Natural killer cell (primary cell): ENCODE measurements around the gene SP110. TPM values are rescaled to one million over a fixed set of nuclear protein-coding genes. Genes with fewer than 3 reads are reported as not detected.

Experiments used
- ATAC-seq, 3 donors: fragments of 150-1000 bp in 2 of 3; fragments of 200-7000 bp in 1 of 3; cut with Tn5 transposase; 1 replicate in 1 of 3; 2 replicates in 2 of 3; pipeline ENCODE4 v1.10.0; 2021; ENCODE audit warnings: mild to moderate bottlenecking in 2 of 3, moderate library complexity in 2 of 3
- DNase-seq, 2 donors: peaks; one replicate each; pipeline versions ENCODE4 v3.0.0 to v3.0.0-alpha.2; 2013 to 2021; ENCODE audit warnings: mixed read lengths in 1 of 2
- H3K27ac ChIP-seq: one replicate; pipeline ENCODE4 v1.5.1; 2013; ENCODE audit warnings: mild to moderate bottlenecking, low read length
- H3K27me3 ChIP-seq: one replicate; pipeline ENCODE4 v1.6.1; 2013; ENCODE audit warnings: low read length; ENCODE audit not compliant: control insufficient read depth, insufficient read depth
- H3K36me3 ChIP-seq: one replicate; pipeline ENCODE4 v1.6.1; 2013; ENCODE audit warnings: low read length; ENCODE audit not compliant: control insufficient read depth, insufficient read depth
- H3K4me1 ChIP-seq: one replicate; pipeline ENCODE4 v1.6.1; 2013; ENCODE audit warnings: low read length; ENCODE audit not compliant: control insufficient read depth, insufficient read depth
- H3K4me3 ChIP-seq: one replicate; pipeline ENCODE4 v1.5.1; 2013; ENCODE audit warnings: low read length
- H3K9me3 ChIP-seq: one replicate; pipeline ENCODE4 v1.6.1; 2013; ENCODE audit warnings: low read length; ENCODE audit not compliant: control insufficient read depth, insufficient read depth
- H3K27ac Mint-ChIP-seq, 2 donors: one replicate each; pipeline ENCODE4 v1.8.0; 2022; ENCODE audit warnings: mild to moderate bottlenecking in 2 of 2, mixed read lengths in 2 of 2, moderate library complexity in 1 of 2
- H3K27me3 Mint-ChIP-seq, 2 donors: one replicate each; pipeline ENCODE4 v1.8.0; 2022; ENCODE audit warnings: low read depth in 2 of 2, mixed read lengths in 2 of 2
- H3K36me3 Mint-ChIP-seq: one replicate; pipeline ENCODE4 v1.8.0; 2022; ENCODE audit warnings: mixed read lengths
- H3K4me1 Mint-ChIP-seq, 2 donors: one replicate each; pipeline ENCODE4 v1.8.0; 2022; ENCODE audit warnings: mixed read lengths in 2 of 2
- H3K4me3 Mint-ChIP-seq: one replicate; pipeline ENCODE4 v1.8.0; 2022; ENCODE audit warnings: mild to moderate bottlenecking, moderate library complexity, mixed read lengths
- H3K9me3 Mint-ChIP-seq, 2 donors: one replicate each; pipeline ENCODE4 v1.8.0; 2022; ENCODE audit warnings: mixed read lengths in 2 of 2
- WGBS: methylation state at CpG from one replicate; pipeline ENCODE4 v1.1.7; 2013; ENCODE audit warnings: missing lambda C conversion rate; ENCODE audit not compliant: insufficient coverage; 5-methylcytosine and 5-hydroxymethylcytosine counted together
- intact Hi-C: fragments of 100-400 bp; cut with micrococcal nuclease; formaldehyde crosslinking; loops from one replicate; pipeline ENCODE4 v1.14.2; 2022
- total RNA-seq, 4 donors: library from RNA; stranded (reverse); fragments of 120-200 nt in 1 of 4; gene quantifications; one replicate each; pipeline versions ENCODE4 v1.2.3 to v1.2.4, GENCODE V29; 2013 to 2022
- TF ChIP-seq, protein P1 (sequence below): fragments of 200-600 bp; IDR thresholded peaks from one replicate; pipeline ENCODE4 v1.8.0; 2022; ENCODE audit warnings: antibody characterized with exemption

Gene SP110
- total RNA-seq, 3 donors from 2014 or later (not counting 1 experiment from before 2014, with no cell fraction given), result 92.7 to 132 (median 97.9) TPM

GRCh38 chr2:230129343-230129742 is 90.4 kb downstream of the SP110 start:
- Mint-ChIP-seq H3K4me1 (peaks cover 16 to 33% of the 10 kb centered on the region in 2 donors), H3K36me3 (no peaks in the 10 kb centered on the region), H3K9me3 (peaks cover 0 to 2% of the 10 kb centered on the region in 2 donors), H3K27ac (no peak overlapping the region), H3K4me3 (no peak overlapping the region), H3K27me3 (no peaks in the 10 kb centered on the region)
- 96% methylated on average over 1 of the region's 1 CpG for WGBS
- ATAC-seq (no peak), DNase-seq (no peak)
- Histone ChIP-seq H3K27me3 (no peaks in the 10 kb centered on the region), H3K4me1 (peaks cover 9% of the 10 kb centered on the region), H3K36me3 (no peaks in the 10 kb centered on the region), H3K9me3 (peaks cover 10% of the 10 kb centered on the region), H3K4me3 (no peak overlapping the region), H3K27ac (no peak overlapping the region)
- TF ChIP-seq, protein P1, sequence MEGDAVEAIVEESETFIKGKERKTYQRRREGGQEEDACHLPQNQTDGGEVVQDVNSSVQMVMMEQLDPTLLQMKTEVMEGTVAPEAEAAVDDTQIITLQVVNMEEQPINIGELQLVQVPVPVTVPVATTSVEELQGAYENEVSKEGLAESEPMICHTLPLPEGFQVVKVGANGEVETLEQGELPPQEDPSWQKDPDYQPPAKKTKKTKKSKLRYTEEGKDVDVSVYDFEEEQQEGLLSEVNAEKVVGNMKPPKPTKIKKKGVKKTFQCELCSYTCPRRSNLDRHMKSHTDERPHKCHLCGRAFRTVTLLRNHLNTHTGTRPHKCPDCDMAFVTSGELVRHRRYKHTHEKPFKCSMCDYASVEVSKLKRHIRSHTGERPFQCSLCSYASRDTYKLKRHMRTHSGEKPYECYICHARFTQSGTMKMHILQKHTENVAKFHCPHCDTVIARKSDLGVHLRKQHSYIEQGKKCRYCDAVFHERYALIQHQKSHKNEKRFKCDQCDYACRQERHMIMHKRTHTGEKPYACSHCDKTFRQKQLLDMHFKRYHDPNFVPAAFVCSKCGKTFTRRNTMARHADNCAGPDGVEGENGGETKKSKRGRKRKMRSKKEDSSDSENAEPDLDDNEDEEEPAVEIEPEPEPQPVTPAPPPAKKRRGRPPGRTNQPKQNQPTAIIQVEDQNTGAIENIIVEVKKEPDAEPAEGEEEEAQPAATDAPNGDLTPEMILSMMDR, result no peak
- intact Hi-C loops, result no loop called here

GRCh38 chr2:230128623-230129342 is 91.0 kb downstream of the SP110 start:
- no peak for DNase-seq
- no peaks in the 10 kb centered on the region for H3K36me3 Mint-ChIP-seq
- H3K4me1 ChIP-seq, result peaks cover 12% of the 10 kb centered on the region
- ATAC-seq, result no peak
- 98% methylated on average over 6 of the region's 7 CpGs for WGBS
- H3K9me3 Mint-ChIP-seq, result peaks cover 0 to 2% of the 10 kb centered on the region in 2 donors
- H3K36me3 ChIP-seq, result no peaks in the 10 kb centered on the region
- TF ChIP-seq, protein P1, result no peak
- H3K4me3 ChIP-seq, result no peak overlapping the region
- no peaks in the 10 kb centered on the region for H3K27me3 Mint-ChIP-seq
- intact Hi-C loops, result no loop called here
- no peak overlapping the region for H3K4me3 Mint-ChIP-seq
- H3K27ac ChIP-seq, result no peak overlapping the region
- H3K4me1 Mint-ChIP-seq, result peaks cover 19 to 36% of the 10 kb centered on the region in 2 donors
- H3K9me3 ChIP-seq, result peaks cover 5% of the 10 kb centered on the region
- H3K27me3 ChIP-seq, result no peaks in the 10 kb centered on the region
- no peak overlapping the region for H3K27ac Mint-ChIP-seq

- Histone ChIP-seq H3K27ac (no peak overlapping the region), H3K27me3 (no peaks in the 10 kb centered on the region), H3K9me3 (no peaks in the 10 kb centered on the region), H3K36me3 (no peaks in the 10 kb centered on the region), H3K4me3 (no peak overlapping the region), H3K4me1 (peaks cover 12% of the 10 kb centered on the region)
- H3K9me3 Mint-ChIP-seq, result no peaks in the 10 kb centered on the region
- TF ChIP-seq, protein P1, result no peak
- H3K4me1 Mint-ChIP-seq, result peaks cover 19 to 36% of the 10 kb centered on the region in 2 donors
- 17% methylated on average over 1 of the region's 1 CpG for whole genome bisulfite sequencing
- H3K36me3 Mint-ChIP-seq, result no peaks in the 10 kb centered on the region
- ATAC-seq (no peak), DNase-seq (no peak)
- H3K4me3 Mint-ChIP-seq, result no peak overlapping the region
- no peaks in the 10 kb centered on the region for H3K27me3 Mint-ChIP-seq
- no peak overlapping the region for H3K27ac Mint-ChIP-seq
- intact Hi-C loops, result no loop called here
Measured at GRCh38 chr2:230127195-230127594, 92.6 kb downstream of the SP110 start.
